IPS-18c (cell line): ENCODE data around the gene TBX4.

ENCODE experiments used
- H3K4me3 ChIP-seq: 2 replicates; pipeline ENCODE4 v1.7.0; 2013; ENCODE audit warnings: low read depth, mild to moderate bottlenecking, low read length, moderate library complexity; ENCODE audit not compliant: insufficient read depth
- H3K9me3 ChIP-seq: one replicate; pipeline ENCODE4 v1.6.1; 2013; ENCODE audit warnings: mild to moderate bottlenecking, low read length, moderate library complexity; ENCODE audit not compliant: control insufficient read depth, insufficient read depth

Gene TBX4

GRCh38 chr17:61452301-61453290, at the start of gene TBX4:
TSS of gene TBX4 (plus strand) at chr17:61452422. CDS start at chr17:61456491, 4,069 bp downstream.
- Histone ChIP-seq H3K9me3 (no peaks in the 10 kb centered on the region), H3K4me3 (peak within 1 kb of the TSS; percentile 43)

GRCh38 chr17:61402978-61403800, 49.0 kb upstream of the TBX4 start:
- H3K9me3 ChIP-seq: peaks cover 8% of the 10 kb centered on the region
- H3K4me3 ChIP-seq: peak overlapping the region; percentile 9; the same call in 1 of the 2 replicates

GRCh38 chr17:61403801-61404662, 48.2 kb upstream of the TBX4 start:
- H3K9me3 ChIP-seq: peaks cover 6% of the 10 kb centered on the region
- peak overlapping the region; percentile 20; the same call in 1 of the 2 replicates for H3K4me3 ChIP-seq

- H3K4me3 ChIP-seq: peak overlapping the region; percentile 20; the same call in 1 of the 2 replicates
- peaks cover 6% of the 10 kb centered on the region for H3K9me3 ChIP-seq
Measured at GRCh38 chr17:61404663-61404912, 47.6 kb upstream of the TBX4 start.

GRCh38 chr17:61404913-61405685, 47.1 kb upstream of the TBX4 start:
- H3K4me3 ChIP-seq: peak overlapping the region; percentile 21; the same call in 1 of the 2 replicates
- peaks cover 10% of the 10 kb centered on the region for H3K9me3 ChIP-seq

- Histone ChIP-seq H3K9me3 (peaks cover 10% of the 10 kb centered on the region), H3K4me3 (no peak overlapping the region)
Measured at GRCh38 chr17:61405686-61406536, 46.3 kb upstream of the TBX4 start.

- no peak overlapping the region for H3K4me3 ChIP-seq
- H3K9me3 ChIP-seq: peaks cover 12% of the 10 kb centered on the region
Measured at GRCh38 chr17:61406537-61406845, 45.7 kb upstream of the TBX4 start.

- H3K9me3 ChIP-seq: peaks cover 12% of the 10 kb centered on the region
- no peak overlapping the region for H3K4me3 ChIP-seq
Measured at GRCh38 chr17:61406971-61407911, 45.0 kb upstream of the TBX4 start.

- Histone ChIP-seq H3K9me3 (peaks cover 12% of the 10 kb centered on the region), H3K4me3 (no peak overlapping the region)
Measured at GRCh38 chr17:61408151-61409041, 43.8 kb upstream of the TBX4 start.

GRCh38 chr17:61409301-61410112, 42.7 kb upstream of the TBX4 start:
- Histone ChIP-seq H3K9me3 (peaks cover 12% of the 10 kb centered on the region), H3K4me3 (peak overlapping the region; percentile 36; the same call in 1 of the 2 replicates)

GRCh38 chr17:61410141-61411010, 41.8 kb upstream of the TBX4 start:
- Histone ChIP-seq H3K4me3 (peak overlapping the region; percentile 66), H3K9me3 (peaks cover 10% of the 10 kb centered on the region)

- H3K4me3 ChIP-seq: peak overlapping the region; percentile 66; the same call in 1 of the 2 replicates
Measured at GRCh38 chr17:61411011-61411260, 41.3 kb upstream of the TBX4 start.

More at GRCh38 chr17:61411011-61411260, 41.3 kb upstream of the TBX4 start:
- peaks cover 8% of the 10 kb centered on the region for H3K9me3 ChIP-seq
